K562 (cell line): ENCODE data around the gene CRIM1. TPM values are rescaled to one million over a fixed set of nuclear protein-coding genes. Genes with fewer than 3 reads are reported as not detected.

ENCODE experiments used
- ATAC-seq: fragments of 200-7000 bp; cut with Tn5 transposase; 3 replicates; pipeline ENCODE4 v1.9.1; 2020; ENCODE audit warnings: moderate library complexity
- BruUV-seq: library from RNA; stranded (reverse); fragments of 400-500 nt; replicated peaks from 2 replicates; lab custom pipeline; 2021; lab: Mats Ljungman, UMichigan
- CTCF ChIA-PET: fragments of 300-600 bp; formaldehyde crosslinking; extraction: SDS; loops from one replicate; lab custom pipeline; 2021; ENCODE audit warnings: low intra/inter-chr PET ratio; lab: Yijun Ruan, JAX
- POLR2A ChIA-PET: fragments of 300-600, 350-650 bp; sonication (Branson Sonifier 250); formaldehyde crosslinking; extraction: SDS; loops from one replicate; lab custom pipeline; 2021; ENCODE audit warnings: antibody characterized with exemption, inconsistent platforms; lab: Yijun Ruan, JAX
- DNase-seq, 4 experiments: peaks; one replicate each; pipeline versions ENCODE4 v3.0.0 to v3.0.0-alpha.2; 2011 to 2018; ENCODE audit warnings: low spot score in 3 of 4, mixed read lengths in 3 of 4; ENCODE audit errors: extremely low read depth in 1 of 4
- FAIRE-seq: peaks from 2 replicates; lab custom pipeline; 2011; peaks lifted over from hg19 to GRCh38; lab: Jason Lieb, UNC
- H2AFZ ChIP-seq: 2 replicates; pipeline ENCODE4 v1.6.0; 2011; ENCODE audit warnings: low read depth, low read length, control low read depth, inconsistent platforms
- H3K27ac ChIP-seq: fragments of 200-600 bp; 3 replicates; pipeline ENCODE4 v1.8.0; 2011; ENCODE audit warnings: low read depth, mild to moderate bottlenecking, control low read depth, inconsistent platforms, low read length, moderate library complexity, mixed read lengths; ENCODE audit errors: extremely low read depth
- H3K27me3 ChIP-seq, 2 experiments: fragments of 300-600 bp in 1 of 2; 2 replicates in 1 of 2; 3 replicates in 1 of 2; pipeline versions ENCODE4 v1.6.0 to v1.8.0; 2011; ENCODE audit warnings: inconsistent platforms in 2 of 2, low read length in 2 of 2, mild to moderate bottlenecking in 1 of 2, mixed read lengths in 1 of 2, moderate library complexity in 1 of 2; ENCODE audit not compliant: control insufficient read depth in 2 of 2, insufficient read depth in 2 of 2
- H3K36me3 ChIP-seq: fragments of 300-600 bp; 3 replicates; pipeline ENCODE4 v1.8.0; 2011; ENCODE audit warnings: mild to moderate bottlenecking, low read length, inconsistent platforms; ENCODE audit not compliant: control insufficient read depth, insufficient read depth
- H3K4me1 ChIP-seq, 2 experiments: fragments of 200-600 bp in 1 of 2; replicated peaks in 1 of 2; 2 replicates in 1 of 2; 3 replicates in 1 of 2; pipeline versions ENCODE4 v1.5.1 to v1.8.0; 2011; ENCODE audit warnings: inconsistent platforms in 2 of 2, low read length in 2 of 2, mild to moderate bottlenecking in 1 of 2, mixed read lengths in 1 of 2, moderate library complexity in 1 of 2; ENCODE audit not compliant: control insufficient read depth in 2 of 2, insufficient read depth in 2 of 2
- H3K4me2 ChIP-seq: 2 replicates; pipeline ENCODE4 v1.6.1; 2011; ENCODE audit warnings: low read length, control low read depth, inconsistent platforms, mixed read lengths; ENCODE audit not compliant: insufficient read depth
- H3K4me3 ChIP-seq: fragments of 200-600 bp; sonication (generic), shearing (Covaris generic); 2 replicates; pipeline ENCODE4 v1.5.1; 2016; ENCODE audit warnings: control low read depth, inconsistent platforms
- H3K79me2 ChIP-seq: fragments of 200-600 bp; 3 replicates; pipeline ENCODE4 v1.8.0; 2011; ENCODE audit warnings: low read length, inconsistent platforms; ENCODE audit not compliant: control insufficient read depth, insufficient read depth
- H3K9ac ChIP-seq, 2 experiments: 2 replicates each; pipeline versions ENCODE4 v1.6.0 to v1.6.1; 2011; ENCODE audit warnings: low read depth in 2 of 2, low read length in 2 of 2, control low read depth in 1 of 2, inconsistent platforms in 1 of 2, mild to moderate bottlenecking in 1 of 2, mixed read lengths in 1 of 2; ENCODE audit not compliant: insufficient read depth in 1 of 2
- H3K9me1 ChIP-seq: one replicate; pipeline ENCODE4 v1.6.0; 2011; ENCODE audit warnings: inconsistent platforms, mild to moderate bottlenecking, low read length, moderate library complexity; ENCODE audit not compliant: control insufficient read depth, insufficient read depth
- H3K9me3 ChIP-seq: replicated peaks from 2 replicates; pipeline ENCODE4 v1.5.1; 2011; ENCODE audit warnings: low read depth, low read length, inconsistent platforms; ENCODE audit not compliant: control insufficient read depth, insufficient read depth
- H4K20me1 ChIP-seq: replicated peaks from 2 replicates; pipeline ENCODE4 v1.6.1; 2011; ENCODE audit warnings: low read length, inconsistent platforms, mixed read lengths; ENCODE audit not compliant: control insufficient read depth, insufficient read depth
- FOS ChIP-seq: IDR thresholded peaks from 3 replicates; pipeline ENCODE4 v1.6.1; 2011; ENCODE audit not compliant: insufficient read length; ENCODE audit errors: extremely low read depth
- GATAD2B ChIP-seq: fragments of 450-650 bp; IDR thresholded peaks from 2 replicates; pipeline ENCODE4 v1.6.1; 2017; ENCODE audit warnings: mild to moderate bottlenecking, borderline replicate concordance
- HOMEZ ChIP-seq: fragments of 250-450 bp; sonication (Bioruptor Pico); IDR thresholded peaks from 2 replicates; pipeline ENCODE4 v1.4.0; 2020; ENCODE audit warnings: mild to moderate bottlenecking, moderate library complexity
- NEUROD1 ChIP-seq: fragments of 150-350 bp; IDR thresholded peaks from 2 replicates; pipeline ENCODE4 v1.6.1; 2014; ENCODE audit warnings: borderline replicate concordance, low read length, low read depth; ENCODE audit not compliant: partially characterized antibody
- NFYB ChIP-seq: IDR thresholded peaks from 2 replicates; pipeline ENCODE4 v1.6.1; 2011; ENCODE audit warnings: mild to moderate bottlenecking, moderate library complexity; ENCODE audit not compliant: insufficient read length; ENCODE audit errors: extremely low read depth
- SMAD3 ChIP-seq: fragments of 450-650 bp; formaldehyde crosslinking; conservative IDR thresholded peaks from 2 replicates; pipeline ENCODE4 v1.4.0; 2020; ENCODE audit warnings: mild to moderate bottlenecking
- YBX1 ChIP-seq: fragments of 450-650 bp; IDR thresholded peaks from 2 replicates; pipeline ENCODE4 v1.7.1; 2016; ENCODE audit warnings: mild to moderate bottlenecking
- ZNF274 ChIP-seq: IDR thresholded peaks from 2 replicates; pipeline ENCODE4 v1.6.1; 2011; ENCODE audit warnings: low read depth, mild to moderate bottlenecking, low read length, moderate library complexity, borderline replicate concordance
- WGBS: fragments of 100-300 bp; shearing (Covaris generic); methylation state at CpG from one replicate; pipeline ENCODE4 v1.1.6; 2016; ENCODE audit warnings: low coverage, mixed read lengths; ENCODE audit not compliant: insufficient coverage; ENCODE audit errors: missing lambda C conversion rate; 5-methylcytosine and 5-hydroxymethylcytosine counted together
- in situ Hi-C: fragments of 300-500 bp; cut with MboI; formaldehyde crosslinking; loops from 4 replicates; pipeline ENCODE4 v1.15.0; 2018; ENCODE audit warnings: inconsistent platforms, mixed read lengths
- intact Hi-C: fragments of 100-400 bp; cut with micrococcal nuclease; formaldehyde crosslinking; loops from 2 replicates; pipeline ENCODE4 v1.14.2; 2022
- polyA plus RNA-seq, 8 experiments: library from polyadenylated mRNA; depleted of rRNA in 4 of 8; stranded (reverse) in 5 of 8; unstranded in 3 of 8; fragments of >200 nt; fragmentation: Nextera tagmentation in 2 of 8; fragmentation: Illumina TruSeq in 1 of 8; extraction: Ambion mirVana in 2 of 8; extraction: Trizol in 1 of 8; gene quantifications; 2 replicates each; pipeline versions ENCODE4 v1.2.1 to v1.2.3, GENCODE V29; 2011 to 2014; ENCODE audit warnings: inconsistent platforms in 1 of 8, missing spikeins in 1 of 8
- total RNA-seq, 7 experiments: library from RNA; depleted of rRNA in 6 of 7; stranded (reverse); fragments of >200 nt in 6 of 7; fragmentation: Illumina TruSeq in 2 of 7; extraction: Trizol in 2 of 7; gene quantifications; 2 replicates each; pipeline versions ENCODE4 v1.2.1 to v1.2.3, GENCODE V29; 2011 to 2021; ENCODE audit warnings: low replicate concordance in 1 of 7

The CRIM1 gene
- total and polyA plus RNA-seq, 9 of the 15 experiments (the other 6 are each of a cell fraction or from before 2014, with no cell fraction given) = 0.01 to 0.36 (median 0.06) TPM; not detected in 1

- ChIA-PET CTCF (no interaction called here), POLR2A (interaction anchor here (0.9 kb wide), 1 partner anchor 26 kb away, joined by 3 read pairs; no protein-coding TSS in a partner anchor)
- 0% methylated on average over 1 of the region's 1 CpG for WGBS
- no peak overlapping the region for H3K4me2 ChIP-seq
- ATAC-seq = no peak
- BruUV-seq = no TSS peak
- no peak overlapping the region for H3K27ac ChIP-seq
- FAIRE-seq = no peak
- intact Hi-C loops (no loop called here), in situ Hi-C loops (no loop called here)
- no peak overlapping the region for H3K4me3 ChIP-seq
- no peaks in the 10 kb centered on the region for H3K27me3 ChIP-seq
- H3K36me3 ChIP-seq = no peaks in the 10 kb centered on the region
- H4K20me1 ChIP-seq = no peaks in the 10 kb centered on the region
- TF ChIP-seq ZNF274 (no peak), NEUROD1 (no peak), HOMEZ (no peak), GATAD2B (no peak), SMAD3 (CRISPR knock-in tag) (no peak), FOS (no peak), NFYB (no peak), YBX1 (no peak)
- H3K79me2 ChIP-seq = no peaks in the 10 kb centered on the region
- no peaks in the 10 kb centered on the region for H3K4me1 ChIP-seq
- no peaks in the 10 kb centered on the region for H3K9me1 ChIP-seq
- no peak for DNase-seq
- no peak overlapping the region for H3K9ac ChIP-seq
- no peaks in the 10 kb centered on the region for H3K9me3 ChIP-seq
- H2AFZ ChIP-seq = no peak overlapping the region
These were observed 68.1 kb downstream of the CRIM1 start for GRCh38 chr2:36423619-36424120.
